ENCODE results near the gene KRTAP10-9.
"Not testable (repeated sequence)": the region's sequence is repeated elsewhere in the genome, so short reads cannot be mapped to it uniquely, and the experiment has no call there.

Gene KRTAP10-9

GRCh38 chr21:44594406-44594916 is 32.4 kb upstream of the KRTAP10-9 start:
- in situ Hi-C loops (cut with HindIII; ENCODE audit: low sequenced_read_pairs) = no loop called here

GRCh38 chr21:44595524-44595923 is 31.4 kb upstream of the KRTAP10-9 start:
- in situ Hi-C loops (cut with HindIII; ENCODE audit: low sequenced_read_pairs) = no loop called here

- in situ Hi-C loops (cut with HindIII; ENCODE audit: low sequenced_read_pairs) = no loop called here
These were observed 30.7 kb upstream of the KRTAP10-9 start for GRCh38 chr21:44596068-44596725.

GRCh38 chr21:44598061-44598460 is 28.8 kb upstream of the KRTAP10-9 start:
- in situ Hi-C loops (cut with HindIII; ENCODE audit: low sequenced_read_pairs) = no loop called here

GRCh38 chr21:44599264-44600029 is 27.4 kb upstream of the KRTAP10-9 start:
- in situ Hi-C loops (cut with HindIII; ENCODE audit: low sequenced_read_pairs) = no loop called here

- in situ Hi-C loops (cut with HindIII; ENCODE audit: low sequenced_read_pairs) = not testable (repeated sequence)
These were observed 26.5 kb upstream of the KRTAP10-9 start, which contains the start of gene KRTAP10-7 for GRCh38 chr21:44600118-44600978. TSS of gene KRTAP10-7 (plus strand) at chr21:44600597. CDS start at chr21:44600622, 25 bp downstream.

GRCh38 chr21:44601091-44601490 is 25.8 kb upstream of the KRTAP10-9 start:
- in situ Hi-C loops (cut with HindIII; ENCODE audit: low sequenced_read_pairs) = not testable (repeated sequence)

- in situ Hi-C loops (cut with HindIII; ENCODE audit: low sequenced_read_pairs) = no loop called here
These were observed 25.1 kb upstream of the KRTAP10-9 start for GRCh38 chr21:44601596-44602462.

GRCh38 chr21:44602463-44602850 is 24.4 kb upstream of the KRTAP10-9 start:
- in situ Hi-C loops (cut with HindIII; ENCODE audit: low sequenced_read_pairs) = no loop called here

- in situ Hi-C loops (cut with HindIII; ENCODE audit: low sequenced_read_pairs) = no loop called here
These were observed 23.6 kb upstream of the KRTAP10-9 start for GRCh38 chr21:44603109-44603875.

- in situ Hi-C loops (cut with HindIII; ENCODE audit: low sequenced_read_pairs) = no loop called here
These were observed 23.0 kb upstream of the KRTAP10-9 start for GRCh38 chr21:44603911-44604310.

GRCh38 chr21:44606495-44606894 is 20.4 kb upstream of the KRTAP10-9 start:
- in situ Hi-C loops (cut with HindIII; ENCODE audit: low sequenced_read_pairs) = no loop called here

GRCh38 chr21:44609193-44609592 is 17.7 kb upstream of the KRTAP10-9 start:
- in situ Hi-C loops (cut with HindIII; ENCODE audit: low sequenced_read_pairs) = no loop called here

- in situ Hi-C loops (cut with HindIII; ENCODE audit: low sequenced_read_pairs) = not testable (repeated sequence)
These were observed 16.6 kb upstream of the KRTAP10-9 start for GRCh38 chr21:44610157-44610843.

GRCh38 chr21:44611551-44611950 is 15.3 kb upstream of the KRTAP10-9 start:
- in situ Hi-C loops (cut with HindIII; ENCODE audit: low sequenced_read_pairs) = no loop called here

- in situ Hi-C loops (cut with HindIII; ENCODE audit: low sequenced_read_pairs) = no loop called here
These were observed 14.8 kb upstream of the KRTAP10-9 start, which contains the start of gene KRTAP10-8 for GRCh38 chr21:44612029-44612486. TSS of gene KRTAP10-8 (plus strand) at chr21:44612079. CDS start at chr21:44612101, 22 bp downstream.

- in situ Hi-C loops (cut with HindIII; ENCODE audit: low sequenced_read_pairs) = no loop called here
These were observed 14.1 kb upstream of the KRTAP10-9 start for GRCh38 chr21:44612669-44613229.

All from endothelial cell of hepatic sinusoid (primary cell).